GM23338 (cell line): ENCODE data around the gene RPL13. TPM values are rescaled to one million over a fixed set of nuclear protein-coding genes. Genes with fewer than 3 reads are reported as not detected.
A peak's percentile ranks its signal among the peaks of the same experiment; 100 is the strongest.

Experiments
- ATAC-seq: fragments of 200-7000 bp; cut with Tn5 transposase; 3 replicates; pipeline ENCODE4 v1.9.1; 2020
- DNase-seq: peaks from one replicate; pipeline ENCODE4 v3.0.0-alpha.2; 2015; ENCODE audit warnings: low spot score
- H2AFZ ChIP-seq: fragments of 200-600 bp; sonication (generic); 2 replicates; pipeline ENCODE4 v1.8.0; 2016; ENCODE audit warnings: antibody characterized with exemption, mild to moderate bottlenecking, moderate library complexity
- H3F3A ChIP-seq: fragments of 200-600 bp; sonication (generic); replicated peaks from 2 replicates; pipeline ENCODE4 v1.8.0; 2017; ENCODE audit warnings: antibody characterized with exemption, mixed run types, low read depth
- H3K27ac ChIP-seq: fragments of 200-600 bp; sonication (generic); 2 replicates; pipeline ENCODE4 v1.6.1; 2016; ENCODE audit warnings: low read depth
- H3K27me3 ChIP-seq: fragments of 200-600 bp; sonication (generic); 2 replicates; pipeline ENCODE4 v1.8.0; 2016; ENCODE audit warnings: mild to moderate bottlenecking, mixed run types, moderate library complexity; ENCODE audit not compliant: insufficient read depth
- H3K36me3 ChIP-seq: fragments of 200-600 bp; sonication (generic); 2 replicates; pipeline ENCODE4 v1.8.0; 2016; ENCODE audit warnings: mild to moderate bottlenecking; ENCODE audit not compliant: insufficient read depth
- H3K4me1 ChIP-seq: fragments of 200-600 bp; sonication (generic); 2 replicates; pipeline ENCODE4 v1.8.0; 2016; ENCODE audit warnings: mild to moderate bottlenecking, moderate library complexity; ENCODE audit not compliant: insufficient read depth
- H3K4me2 ChIP-seq: fragments of 200-600 bp; sonication (generic); 2 replicates; pipeline ENCODE4 v1.7.1; 2017; ENCODE audit warnings: mixed run types
- H3K4me3 ChIP-seq: fragments of 200-600 bp; sonication (generic); 2 replicates; pipeline ENCODE4 v1.6.1; 2016; ENCODE audit warnings: mixed run types
- H3K79me2 ChIP-seq: fragments of 200-600 bp; sonication (generic); replicated peaks from 2 replicates; pipeline ENCODE4 v1.8.0; 2017; ENCODE audit warnings: mild to moderate bottlenecking; ENCODE audit not compliant: insufficient read depth
- H3K9me2 ChIP-seq: fragments of 200-600 bp; sonication (generic); 2 replicates; pipeline ENCODE4 v1.8.0; 2017; ENCODE audit not compliant: insufficient read depth
- H4K20me1 ChIP-seq: fragments of 200-600 bp; sonication (generic); replicated peaks from 2 replicates; pipeline ENCODE4 v1.8.0; 2017; ENCODE audit warnings: mild to moderate bottlenecking; ENCODE audit not compliant: insufficient read depth
- H3K27ac Mint-ChIP-seq: 2 replicates; pipeline ENCODE4 v1.8.0; 2020; ENCODE audit warnings: inconsistent platforms, mild to moderate bottlenecking, moderate library complexity, mixed read lengths
- H3K27me3 Mint-ChIP-seq: 3 replicates; pipeline ENCODE4 v1.8.0; 2022; ENCODE audit warnings: low read depth, mild to moderate bottlenecking, moderate library complexity, mixed read lengths, inconsistent platforms; ENCODE audit not compliant: insufficient read depth, poor library complexity
- H3K36me3 Mint-ChIP-seq: 3 replicates; pipeline ENCODE4 v1.8.0; 2021; ENCODE audit warnings: low read depth, mild to moderate bottlenecking, inconsistent platforms, moderate library complexity, mixed read lengths
- H3K4me1 Mint-ChIP-seq: 3 replicates; pipeline ENCODE4 v1.8.0; 2020; ENCODE audit warnings: mild to moderate bottlenecking, inconsistent platforms, mixed read lengths
- H3K4me3 Mint-ChIP-seq: 3 replicates; pipeline ENCODE4 v1.8.0; 2021; ENCODE audit warnings: moderate library complexity, mild to moderate bottlenecking, inconsistent platforms, mixed read lengths
- H3K9me3 Mint-ChIP-seq: 3 replicates; pipeline ENCODE4 v1.8.0; 2020; ENCODE audit warnings: moderate library complexity, mild to moderate bottlenecking, inconsistent platforms, mixed read lengths
- CREB1 ChIP-seq: fragments of 250-450 bp; sonication (Bioruptor Pico); IDR thresholded peaks from 2 replicates; pipeline ENCODE4 v1.5.0; 2020; ENCODE audit warnings: low read depth, mild to moderate bottlenecking, moderate library complexity
- CTCF ChIP-seq, 2 experiments: fragments of 200-600 bp in 1 of 2; sonication (generic) in 1 of 2; conservative IDR thresholded peaks; 2 replicates each; pipeline versions ENCODE4 v1.5.1 to v1.6.1; 2016 to 2017; ENCODE audit warnings: antibody characterized with exemption in 2 of 2, low read depth in 2 of 2, mild to moderate bottlenecking in 2 of 2, moderate library complexity in 1 of 2
- EZH2 ChIP-seq: fragments of 200-600 bp; sonication (generic); IDR thresholded peaks from one replicate; pipeline ENCODE4 v1.8.0; 2017; ENCODE audit warnings: antibody characterized with exemption, mild to moderate bottlenecking, low read depth; ENCODE audit not compliant: unreplicated experiment
- EZH2phosphoT487 ChIP-seq: fragments of 200-600 bp; sonication (generic); IDR thresholded peaks from one replicate; pipeline ENCODE4 v1.8.1; 2018; ENCODE audit warnings: antibody characterized with exemption; ENCODE audit not compliant: unreplicated experiment
- JUNB ChIP-seq: IDR thresholded peaks from one replicate; pipeline ENCODE4 v1.6.1; 2016; ENCODE audit warnings: antibody characterized with exemption; ENCODE audit not compliant: unreplicated experiment
- NANOG ChIP-seq: IDR thresholded peaks from 2 replicates; pipeline ENCODE4 v1.6.1; 2016; ENCODE audit warnings: antibody characterized with exemption, borderline replicate concordance
- POLR2AphosphoS5 ChIP-seq: IDR thresholded peaks from 2 replicates; pipeline ENCODE4 v1.6.1; 2016; ENCODE audit warnings: antibody characterized with exemption, low read depth
- REST ChIP-seq: IDR thresholded peaks from one replicate; pipeline ENCODE4 v1.6.1; 2018; ENCODE audit warnings: antibody characterized with exemption; ENCODE audit not compliant: unreplicated experiment
- STAT1 ChIP-seq: IDR thresholded peaks from one replicate; pipeline ENCODE4 v1.6.1; 2016; ENCODE audit warnings: antibody characterized with exemption; ENCODE audit not compliant: unreplicated experiment
- ZNF114 ChIP-seq: fragments of 250-450 bp; sonication (Bioruptor Pico); IDR thresholded peaks from 2 replicates; pipeline ENCODE4 v1.5.0; 2020; ENCODE audit warnings: mild to moderate bottlenecking, moderate library complexity
- polyA plus RNA-seq: library from polyadenylated mRNA; unstranded; fragments of >200 nt; fragmentation: Nextera tagmentation; extraction: Ambion mirVana; gene quantifications from 2 replicates; pipeline ENCODE4 v1.2.1, GENCODE V29; 2016
- total RNA-seq: library from RNA; depleted of rRNA; stranded (reverse); fragments of >200 nt; shearing (Covaris generic); gene quantifications from 2 replicates; pipeline ENCODE4 v1.2.3, GENCODE V29; 2014
- TF ChIP-seq, protein P1 (sequence below): IDR thresholded peaks from 2 replicates; pipeline ENCODE4 v1.6.1; 2016; ENCODE audit warnings: antibody characterized with exemption

Gene RPL13
- total and polyA plus RNA-seq, 2 experiments from 2014 or later: 3,489 to 3,617 TPM

GRCh38 chr16:89599451-89599858 lies 39.0 kb downstream of the RPL13 start:
- Mint-ChIP-seq H3K27me3 (peaks cover 18% of the 10 kb centered on the region), H3K4me1 (peaks cover 11% of the 10 kb centered on the region), H3K9me3 (no peaks in the 10 kb centered on the region), H3K36me3 (no peaks in the 10 kb centered on the region), H3K27ac (peak overlapping the region; percentile 65; the same call in 1 of the 2 replicates), H3K4me3 (no peak overlapping the region)
- ATAC-seq: peak; percentile 87
- H3K27ac ChIP-seq: no peak overlapping the region
- H3K9me2 ChIP-seq: no peaks in the 10 kb centered on the region
- no peaks in the 10 kb centered on the region for H4K20me1 ChIP-seq
- H3F3A ChIP-seq: no peaks in the 10 kb centered on the region
- H3K27me3 ChIP-seq: no peaks in the 10 kb centered on the region
- H3K4me1 ChIP-seq: peaks cover 11% of the 10 kb centered on the region
- H3K79me2 ChIP-seq: no peaks in the 10 kb centered on the region
- no peak overlapping the region for H3K4me3 ChIP-seq
- no peak for TF ChIP-seq EZH2
- TF ChIP-seq CTCF (conservative IDR thresholded peaks at IDR 0.05; ENCODE audit: low read depth in 2 of 2): peak; percentile 64 to 89
- DNase-seq: peak; percentile 90
- H2AFZ ChIP-seq: no peak overlapping the region
- no peak overlapping the region for H3K4me2 ChIP-seq
- no peaks in the 10 kb centered on the region for H3K36me3 ChIP-seq

- no peak overlapping the region for H3K4me3 Mint-ChIP-seq
- H3K9me3 Mint-ChIP-seq: no peaks in the 10 kb centered on the region
- peaks cover 18% of the 10 kb centered on the region for H3K27me3 Mint-ChIP-seq
- Histone ChIP-seq H3K9me2 (no peaks in the 10 kb centered on the region), H3K4me1 (peaks cover 11% of the 10 kb centered on the region), H3K4me3 (no peak overlapping the region), H3K27ac (no peak overlapping the region), H4K20me1 (no peaks in the 10 kb centered on the region), H2AFZ (no peak overlapping the region), H3K36me3 (no peaks in the 10 kb centered on the region), H3K27me3 (no peaks in the 10 kb centered on the region), H3K79me2 (no peaks in the 10 kb centered on the region), H3F3A (no peaks in the 10 kb centered on the region), H3K4me2 (no peak overlapping the region)
- no peak for ATAC-seq
- H3K36me3 Mint-ChIP-seq: no peaks in the 10 kb centered on the region
- no peak for DNase-seq
- no peak for TF ChIP-seq EZH2phosphoT487
- no peak for TF ChIP-seq NANOG
- TF ChIP-seq POLR2AphosphoS5: no peak
- no peak for TF ChIP-seq ZNF114 (CRISPR knock-in tag)
- no peak for TF ChIP-seq CREB1 (CRISPR knock-in tag)
- TF ChIP-seq, protein P1, sequence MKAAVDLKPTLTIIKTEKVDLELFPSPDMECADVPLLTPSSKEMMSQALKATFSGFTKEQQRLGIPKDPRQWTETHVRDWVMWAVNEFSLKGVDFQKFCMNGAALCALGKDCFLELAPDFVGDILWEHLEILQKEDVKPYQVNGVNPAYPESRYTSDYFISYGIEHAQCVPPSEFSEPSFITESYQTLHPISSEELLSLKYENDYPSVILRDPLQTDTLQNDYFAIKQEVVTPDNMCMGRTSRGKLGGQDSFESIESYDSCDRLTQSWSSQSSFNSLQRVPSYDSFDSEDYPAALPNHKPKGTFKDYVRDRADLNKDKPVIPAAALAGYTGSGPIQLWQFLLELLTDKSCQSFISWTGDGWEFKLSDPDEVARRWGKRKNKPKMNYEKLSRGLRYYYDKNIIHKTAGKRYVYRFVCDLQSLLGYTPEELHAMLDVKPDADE: no peak
- TF ChIP-seq REST: no peak
- no peak for TF ChIP-seq STAT1
- TF ChIP-seq CTCF (conservative IDR thresholded peaks at IDR 0.05; ENCODE audit: low read depth in 2 of 2): no peak
- no peak for TF ChIP-seq JUNB
- no peak overlapping the region for H3K27ac Mint-ChIP-seq
- peaks cover 11% of the 10 kb centered on the region for H3K4me1 Mint-ChIP-seq
Measured at GRCh38 chr16:89599902-89600301, 39.4 kb downstream of the RPL13 start.
